Spleen (tissue), 7 donors: ENCODE results near the gene WARS2.

Experiments used
- CTCF ChIP-seq, 11 experiments: fragments of 200-600 bp in 7 of 11; fragments of 450-650 bp in 4 of 11; sonication (generic) in 4 of 11; IDR thresholded peaks in 8 of 11; conservative IDR thresholded peaks in 3 of 11; 1 replicate in 7 of 11; 2 replicates in 4 of 11; pipeline versions ENCODE4 v1.4.0 to v1.8.0; 2016 to 2021; ENCODE audit warnings: antibody characterized with exemption in 11 of 11, inconsistent platforms in 4 of 11, mild to moderate bottlenecking in 1 of 11
- POLR2A ChIP-seq, 3 donors: fragments of 450-650 bp; IDR thresholded peaks; one replicate each; pipeline ENCODE4 v1.5.1; 2017; ENCODE audit warnings: antibody characterized with exemption in 3 of 3, mild to moderate bottlenecking in 1 of 3
- POLR2AphosphoS5 ChIP-seq, 3 donors: sonication (generic); formaldehyde crosslinking; IDR thresholded peaks; one replicate each; pipeline ENCODE4 v1.5.1; 2017; ENCODE audit warnings: antibody characterized with exemption in 3 of 3
- donor health status: DM: no; HTN: no; CAD: no; lungs with moderate emphysema.
- donor health status: DM: no; HTN: no; CAD: no.
- donor health status: DM: no; HTN: no; CAD: no.

GRCh38 chr1:119009312-119009655, 131.2 kb downstream of the WARS2 start:
- no peak for TF ChIP-seq CTCF (IDR thresholded peaks at IDR 0.05 in 8 of 11, conservative IDR thresholded peaks at IDR 0.05 in 3 of 11)
- TF ChIP-seq POLR2A (IDR thresholded peaks at IDR 0.05) = no peak
- TF ChIP-seq POLR2AphosphoS5 (IDR thresholded peaks at IDR 0.05) = no peak
